Neural progenitor cell (in vitro differentiated cells): ENCODE measurements around the gene HIVEP2. TPM values are rescaled to one million over a fixed set of nuclear protein-coding genes. Genes with fewer than 3 reads are reported as not detected.

Experiments used
- DNase-seq: peaks from one replicate; pipeline ENCODE4 v3.0.0-alpha.2; 2016; ENCODE audit warnings: low spot score
- H2AFZ ChIP-seq: fragments of 200-600 bp; sonication (generic); replicated peaks from 2 replicates; pipeline ENCODE4 v1.6.1; 2016; ENCODE audit warnings: antibody characterized with exemption
- H3F3A ChIP-seq: fragments of 200-600 bp; sonication (generic); 2 replicates; pipeline ENCODE4 v1.6.1; 2016; ENCODE audit warnings: antibody characterized with exemption, low read depth
- H3K27ac ChIP-seq: fragments of 200-600 bp; sonication (generic); 2 replicates; pipeline ENCODE4 v1.5.1; 2016; ENCODE audit warnings: mild to moderate bottlenecking
- H3K27me3 ChIP-seq: fragments of 200-600 bp; sonication (generic); 2 replicates; pipeline ENCODE4 v1.6.1; 2016; ENCODE audit warnings: mild to moderate bottlenecking, moderate library complexity
- H3K36me3 ChIP-seq: fragments of 200-600 bp; sonication (generic); 2 replicates; pipeline ENCODE4 v1.5.1; 2016
- H3K4me1 ChIP-seq: fragments of 200-600 bp; sonication (generic); 2 replicates; pipeline ENCODE4 v1.6.1; 2016; ENCODE audit warnings: mixed run types
- H3K4me2 ChIP-seq: fragments of 200-600 bp; sonication (generic); 2 replicates; pipeline ENCODE4 v1.6.1; 2016
- H3K4me3 ChIP-seq: fragments of 200-600 bp; sonication (generic); 2 replicates; pipeline ENCODE4 v1.5.1; 2016
- H3K79me2 ChIP-seq: fragments of 200-600 bp; sonication (generic); 2 replicates; pipeline ENCODE4 v1.6.1; 2016; ENCODE audit warnings: low read depth
- H3K9ac ChIP-seq: fragments of 200-600 bp; sonication (generic); 2 replicates; pipeline ENCODE4 v1.6.1; 2016
- H3K9me3 ChIP-seq: fragments of 200-600 bp; sonication (generic); 2 replicates; pipeline ENCODE4 v1.5.1; 2016; ENCODE audit warnings: low read depth
- H4K20me1 ChIP-seq: fragments of 200-600 bp; sonication (generic); 2 replicates; pipeline ENCODE4 v1.6.1; 2016; ENCODE audit warnings: low read depth
- H3K27ac Mint-ChIP-seq: 3 replicates; pipeline ENCODE4 v1.8.0; 2021; ENCODE audit warnings: mixed read lengths
- H3K27me3 Mint-ChIP-seq: 2 replicates; pipeline ENCODE4 v1.8.0; 2022; ENCODE audit warnings: low read depth, mild to moderate bottlenecking, inconsistent platforms, moderate library complexity, mixed read lengths; ENCODE audit not compliant: insufficient read depth
- H3K36me3 Mint-ChIP-seq: 3 replicates; pipeline ENCODE4 v1.8.0; 2021; ENCODE audit warnings: mixed read lengths
- H3K4me1 Mint-ChIP-seq: 3 replicates; pipeline ENCODE4 v1.8.0; 2021; ENCODE audit warnings: mixed read lengths
- H3K4me3 Mint-ChIP-seq: 3 replicates; pipeline ENCODE4 v1.8.0; 2021; ENCODE audit warnings: mild to moderate bottlenecking, moderate library complexity, mixed read lengths
- H3K9me3 Mint-ChIP-seq: 3 replicates; pipeline ENCODE4 v1.8.0; 2020; ENCODE audit warnings: mixed read lengths
- EZH2 ChIP-seq: fragments of 200-600 bp; sonication (generic); IDR thresholded peaks from 2 replicates; pipeline ENCODE4 v1.6.1; 2017; ENCODE audit warnings: antibody characterized with exemption, mild to moderate bottlenecking, moderate library complexity
- EZH2phosphoT487 ChIP-seq: fragments of 200-600 bp; sonication (generic); IDR thresholded peaks from 2 replicates; pipeline ENCODE4 v1.6.1; 2017; ENCODE audit warnings: antibody characterized with exemption
- total RNA-seq: library from RNA; depleted of rRNA; stranded (reverse); fragments of >200 nt; gene quantifications from 2 replicates; pipeline ENCODE4 v1.2.3, GENCODE V29; 2015; ENCODE audit warnings: low replicate concordance
- TF ChIP-seq, protein P1 (sequence below): fragments of 200-600 bp; sonication (generic); IDR thresholded peaks from 2 replicates; pipeline ENCODE4 v1.5.1; 2017; ENCODE audit warnings: antibody characterized with exemption, mild to moderate bottlenecking

The HIVEP2 gene
- total RNA-seq, 1 donor from 2014 or later: 2.1 TPM

DNA sequence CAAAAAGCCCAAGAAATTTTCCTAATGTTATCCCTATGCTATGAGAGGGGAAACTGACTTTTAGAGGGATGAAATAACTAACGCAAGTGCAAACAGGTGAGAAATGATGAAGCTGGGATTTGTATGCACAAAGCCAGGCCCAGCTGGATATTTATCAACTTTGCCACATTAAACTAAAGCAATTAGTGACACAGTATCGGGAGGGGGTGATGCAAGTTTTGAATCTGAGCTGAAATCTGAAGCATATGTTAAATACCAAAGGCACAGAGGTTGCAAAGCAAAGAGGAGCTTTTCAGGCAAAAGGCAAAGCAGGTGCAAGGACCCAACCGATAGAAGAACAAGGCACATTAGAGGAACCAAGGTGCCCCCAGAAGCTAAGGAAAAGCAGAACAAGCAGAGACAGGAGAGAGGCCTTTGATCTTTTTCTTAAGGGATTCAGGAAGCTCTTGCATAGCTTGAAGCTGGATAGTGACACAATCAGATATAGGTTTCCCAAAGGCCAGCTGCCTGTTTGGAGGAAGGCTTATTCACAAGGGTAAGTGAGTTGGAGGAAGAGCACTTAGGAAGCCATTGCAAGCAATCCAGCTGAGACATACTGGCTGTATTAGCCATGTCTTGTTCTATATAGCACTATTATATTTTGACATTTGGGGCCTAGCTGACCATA lies 207.5 kb downstream of the HIVEP2 start:
- Histone ChIP-seq H4K20me1 (no peaks in the 10 kb centered on the region), H3K4me2 (no peak overlapping the region)

GRCh38 chr6:142735204-142735603 lies 209.8 kb downstream of the HIVEP2 start:
- Mint-ChIP-seq H3K27me3 (no peaks in the 10 kb centered on the region), H3K4me3 (no peak overlapping the region), H3K36me3 (no peaks in the 10 kb centered on the region), H3K9me3 (no peaks in the 10 kb centered on the region), H3K27ac (no peak overlapping the region), H3K4me1 (peaks cover 10% of the 10 kb centered on the region)
- Histone ChIP-seq H3K4me2 (no peak overlapping the region), H3K36me3 (no peaks in the 10 kb centered on the region), H4K20me1 (no peaks in the 10 kb centered on the region), H3K79me2 (no peaks in the 10 kb centered on the region), H3K27ac (no peak overlapping the region), H3K9me3 (no peaks in the 10 kb centered on the region), H3K9ac (no peak overlapping the region), H2AFZ (no peak overlapping the region), H3K4me3 (no peak overlapping the region), H3K4me1 (no peaks in the 10 kb centered on the region), H3F3A (no peaks in the 10 kb centered on the region), H3K27me3 (no peaks in the 10 kb centered on the region)
- DNase-seq: no peak
- TF ChIP-seq EZH2phosphoT487 (no peak), EZH2 (no peak)
- TF ChIP-seq, protein P1, sequence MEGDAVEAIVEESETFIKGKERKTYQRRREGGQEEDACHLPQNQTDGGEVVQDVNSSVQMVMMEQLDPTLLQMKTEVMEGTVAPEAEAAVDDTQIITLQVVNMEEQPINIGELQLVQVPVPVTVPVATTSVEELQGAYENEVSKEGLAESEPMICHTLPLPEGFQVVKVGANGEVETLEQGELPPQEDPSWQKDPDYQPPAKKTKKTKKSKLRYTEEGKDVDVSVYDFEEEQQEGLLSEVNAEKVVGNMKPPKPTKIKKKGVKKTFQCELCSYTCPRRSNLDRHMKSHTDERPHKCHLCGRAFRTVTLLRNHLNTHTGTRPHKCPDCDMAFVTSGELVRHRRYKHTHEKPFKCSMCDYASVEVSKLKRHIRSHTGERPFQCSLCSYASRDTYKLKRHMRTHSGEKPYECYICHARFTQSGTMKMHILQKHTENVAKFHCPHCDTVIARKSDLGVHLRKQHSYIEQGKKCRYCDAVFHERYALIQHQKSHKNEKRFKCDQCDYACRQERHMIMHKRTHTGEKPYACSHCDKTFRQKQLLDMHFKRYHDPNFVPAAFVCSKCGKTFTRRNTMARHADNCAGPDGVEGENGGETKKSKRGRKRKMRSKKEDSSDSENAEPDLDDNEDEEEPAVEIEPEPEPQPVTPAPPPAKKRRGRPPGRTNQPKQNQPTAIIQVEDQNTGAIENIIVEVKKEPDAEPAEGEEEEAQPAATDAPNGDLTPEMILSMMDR: no peak

More for the DNA sequence above, 207.5 kb downstream of the HIVEP2 start:
- no peaks in the 10 kb centered on the region for H3K36me3 Mint-ChIP-seq
- H3K27ac Mint-ChIP-seq: peak overlapping the region; percentile 7
- H3K27ac ChIP-seq: no peak overlapping the region
- H3K27me3 ChIP-seq: no peaks in the 10 kb centered on the region
- no peak overlapping the region for H2AFZ ChIP-seq
- H3K79me2 ChIP-seq: no peaks in the 10 kb centered on the region
- H3K9ac ChIP-seq: no peak overlapping the region
- H3K4me1 ChIP-seq: no peaks in the 10 kb centered on the region
- no peaks in the 10 kb centered on the region for H3K27me3 Mint-ChIP-seq
- no peak overlapping the region for H3K4me3 Mint-ChIP-seq
- no peaks in the 10 kb centered on the region for H3K9me3 ChIP-seq
- H3K36me3 ChIP-seq: no peaks in the 10 kb centered on the region
- DNase-seq: no peak
- H3K9me3 Mint-ChIP-seq: no peaks in the 10 kb centered on the region
- TF ChIP-seq, protein P1: no peak
- no peak for TF ChIP-seq EZH2phosphoT487
- no peak for TF ChIP-seq EZH2
- peaks cover 10% of the 10 kb centered on the region for H3K4me1 Mint-ChIP-seq
- no peak overlapping the region for H3K4me3 ChIP-seq
- H3F3A ChIP-seq: no peaks in the 10 kb centered on the region

- H3K4me1 ChIP-seq: no peaks in the 10 kb centered on the region
- H4K20me1 ChIP-seq: no peaks in the 10 kb centered on the region
- H3K79me2 ChIP-seq: no peaks in the 10 kb centered on the region
- Mint-ChIP-seq H3K4me1 (peaks cover 12% of the 10 kb centered on the region), H3K27ac (no peak overlapping the region), H3K36me3 (no peaks in the 10 kb centered on the region), H3K4me3 (no peak overlapping the region), H3K9me3 (no peaks in the 10 kb centered on the region), H3K27me3 (no peaks in the 10 kb centered on the region)
- H3K27ac ChIP-seq: no peak overlapping the region
- no peaks in the 10 kb centered on the region for H3K27me3 ChIP-seq
- TF ChIP-seq, protein P1: no peak
- TF ChIP-seq EZH2 (no peak), EZH2phosphoT487 (no peak)
- no peak overlapping the region for H2AFZ ChIP-seq
- H3K9me3 ChIP-seq: no peaks in the 10 kb centered on the region
- DNase-seq: no peak
- H3K4me2 ChIP-seq: no peak overlapping the region
- H3K36me3 ChIP-seq: no peaks in the 10 kb centered on the region
- no peaks in the 10 kb centered on the region for H3F3A ChIP-seq
- no peak overlapping the region for H3K4me3 ChIP-seq
- no peak overlapping the region for H3K9ac ChIP-seq
These were observed 212.2 kb downstream of the HIVEP2 start for GRCh38 chr6:142732790-142733189.
